Kasumi-1 (cell line): ENCODE data around the gene DISP3.

Source experiments
- DNase-seq, 2 experiments: peaks; one replicate each; lab custom pipeline; 2025; lab: John Stamatoyannopoulos, UW

Gene DISP3

DNA sequence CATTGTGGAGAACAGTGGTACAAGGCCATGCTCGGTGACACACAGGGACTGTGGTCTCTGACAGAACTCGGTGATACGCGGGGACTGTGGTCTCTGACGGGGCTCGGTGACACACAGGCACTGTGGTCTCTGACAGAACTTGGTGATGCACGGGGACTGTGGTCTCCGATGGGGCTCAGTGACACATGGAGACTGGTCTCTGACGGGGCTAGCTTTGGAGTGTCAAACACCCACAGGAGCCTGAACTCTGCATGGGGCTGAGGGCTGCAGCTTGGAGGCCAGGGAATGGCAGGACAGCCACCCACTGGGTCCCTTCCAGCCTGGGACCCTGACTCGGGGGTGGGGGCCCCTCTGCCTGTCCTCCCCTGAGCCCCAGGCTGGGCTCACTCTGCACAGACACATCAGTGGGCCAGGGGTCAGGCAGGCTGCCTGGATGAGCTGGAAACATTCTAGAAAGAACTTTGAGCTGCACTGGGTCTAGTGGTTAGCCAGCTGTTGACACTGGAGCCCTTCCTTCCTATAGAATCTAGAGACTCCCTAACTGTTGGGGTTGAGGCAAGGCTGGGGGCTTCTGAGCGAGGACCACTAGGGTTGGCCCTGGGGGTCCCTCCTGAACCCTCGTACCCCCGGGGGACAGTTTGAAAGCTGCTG lies 49.8 kb downstream of the DISP3 start:
- DNase-seq = no peak

DNA sequence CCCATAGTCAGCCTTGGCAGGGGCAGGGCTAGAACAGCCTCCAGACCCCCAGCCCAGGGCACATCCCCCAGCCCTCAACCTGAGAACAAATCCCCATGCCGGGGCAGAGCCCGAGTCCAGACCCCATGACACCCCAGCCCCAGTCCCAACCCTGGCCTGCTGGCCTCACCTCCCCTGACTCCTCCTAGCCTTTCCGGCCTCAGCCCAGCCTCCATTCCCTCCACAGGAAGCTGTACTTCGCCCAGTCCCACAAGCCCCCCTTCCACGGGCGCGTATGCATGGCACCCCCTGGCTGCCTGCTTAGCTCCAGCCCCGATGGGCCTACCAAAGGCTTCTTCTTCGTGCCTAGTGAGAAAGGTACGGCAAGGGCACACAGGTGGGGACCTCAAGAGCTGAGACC lies 50.4 kb downstream of the DISP3 start:
- no peak for DNase-seq

DNA sequence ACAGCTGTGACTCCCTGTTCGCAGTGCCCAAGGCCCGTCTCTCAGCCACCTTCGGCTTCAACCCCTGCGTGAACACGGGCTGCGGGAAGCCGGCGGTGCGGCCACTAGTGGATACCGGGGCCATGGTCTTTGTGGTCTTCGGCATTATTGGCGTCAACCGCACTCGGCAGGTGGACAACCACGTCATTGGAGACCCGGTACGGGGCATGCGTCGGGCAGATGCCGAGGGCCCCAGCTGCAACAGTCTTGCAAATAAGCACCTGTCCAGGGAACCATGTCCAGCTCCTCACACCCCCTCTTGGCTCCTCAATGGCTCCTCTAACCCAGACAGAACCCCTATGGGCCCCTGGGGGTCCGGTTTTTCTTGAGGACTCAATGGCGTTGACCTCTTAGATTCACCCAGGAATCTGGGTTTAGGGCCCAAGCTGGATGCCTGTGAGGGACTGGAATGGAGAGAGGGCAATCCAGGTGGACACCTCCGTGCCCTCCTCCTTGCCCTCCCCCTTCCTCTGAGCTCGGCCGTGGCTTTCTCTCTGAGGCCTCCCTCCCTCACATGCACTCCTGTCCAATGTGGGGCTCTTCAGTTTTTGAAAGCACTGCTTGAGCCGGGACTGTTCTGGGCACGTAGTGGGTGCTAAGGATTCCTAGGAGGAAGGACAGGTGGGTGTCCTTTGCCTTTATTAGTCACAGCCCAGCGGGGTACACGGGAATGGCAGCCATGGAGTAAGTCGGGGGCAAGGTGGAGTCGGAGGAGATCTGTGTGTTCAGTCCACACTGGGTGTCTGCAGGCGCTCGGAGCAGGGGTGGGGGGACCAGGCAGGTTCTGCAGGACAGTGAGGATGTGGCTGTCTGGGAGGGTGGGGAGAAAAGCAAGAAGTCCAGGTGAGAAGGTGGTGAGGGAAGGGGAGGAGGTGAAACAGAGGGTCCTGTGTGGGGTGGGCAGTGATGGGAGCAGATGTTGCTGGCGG lies 51.1 kb downstream of the DISP3 start:
- no peak for DNase-seq

DNA sequence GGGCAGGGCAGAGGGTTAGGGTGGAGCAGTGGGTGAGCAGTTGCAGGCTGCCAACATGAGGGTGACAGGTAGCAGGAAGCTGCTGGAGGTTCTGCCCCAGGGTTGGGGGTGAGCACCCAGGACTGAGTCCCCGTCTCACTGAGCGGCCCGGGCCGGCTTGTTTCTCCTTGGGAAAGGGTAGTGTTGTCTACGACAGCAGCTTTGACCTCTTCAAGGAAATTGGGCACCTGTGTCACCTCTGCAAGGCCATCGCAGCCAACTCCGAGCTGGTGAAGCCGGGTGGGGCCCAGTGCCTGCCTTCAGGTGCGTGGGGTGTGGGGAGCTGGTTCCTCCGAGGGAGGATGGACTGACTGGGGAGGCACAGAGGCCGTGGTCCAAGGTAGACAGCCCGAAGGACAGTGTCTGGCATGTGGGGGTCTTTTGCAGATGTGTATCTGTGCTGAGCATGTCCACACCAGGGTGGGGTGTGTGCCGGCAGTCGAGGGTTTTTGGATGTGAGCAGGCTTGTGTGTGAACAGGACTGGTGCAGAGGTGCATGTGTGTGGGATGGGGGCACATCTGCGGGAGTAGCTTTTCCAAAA lies 51.9 kb downstream of the DISP3 start:
- DNase-seq = no peak

DNA sequence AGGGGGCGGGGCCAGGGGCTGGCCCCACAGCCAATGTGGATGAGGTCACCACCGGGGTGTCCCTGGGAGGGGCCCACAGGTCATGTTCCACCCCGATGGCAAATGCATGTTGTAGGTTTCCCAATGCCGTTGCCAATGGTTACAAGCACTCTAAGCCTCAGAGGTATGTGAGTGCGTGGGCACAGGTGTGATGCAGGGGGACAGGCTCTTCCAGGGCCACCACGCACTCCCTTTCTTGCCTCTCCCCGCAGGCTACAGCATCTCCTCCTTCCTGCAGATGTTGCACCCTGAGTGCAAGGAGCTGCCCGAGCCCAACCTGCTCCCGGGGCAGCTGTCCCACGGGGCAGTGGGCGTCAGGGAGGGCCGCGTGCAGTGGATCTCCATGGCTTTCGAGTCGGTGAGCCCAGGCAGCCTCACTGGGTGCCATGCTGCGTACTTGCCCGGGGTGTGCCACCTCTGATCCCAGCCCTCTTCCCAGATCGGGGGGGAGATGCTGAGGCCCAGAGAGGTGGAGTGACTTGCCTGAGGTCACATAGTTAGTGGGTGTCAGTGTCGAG lies 52.4 kb downstream of the DISP3 start:
- DNase-seq = no peak

DNA sequence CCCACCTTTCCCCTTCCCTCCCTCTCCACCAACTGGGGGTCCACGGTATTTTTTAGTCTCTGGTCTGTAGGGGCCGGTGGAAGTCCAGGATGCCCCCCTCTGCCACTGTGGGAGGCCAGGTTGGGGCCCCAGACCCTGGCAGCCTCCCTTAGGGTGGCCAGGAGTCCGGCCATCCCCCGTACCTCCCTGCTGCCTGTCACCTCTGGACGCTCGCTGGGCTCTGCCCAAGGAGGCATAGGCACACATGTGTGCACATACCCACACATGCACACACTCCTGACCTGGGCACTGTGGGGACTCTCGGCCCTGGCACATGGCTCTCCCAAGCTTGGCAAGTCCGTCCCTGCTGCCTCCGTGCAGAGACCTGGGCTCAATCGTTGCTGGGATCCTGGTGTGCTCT lies 53.0 kb downstream of the DISP3 start:
- DNase-seq = no peak

DNA sequence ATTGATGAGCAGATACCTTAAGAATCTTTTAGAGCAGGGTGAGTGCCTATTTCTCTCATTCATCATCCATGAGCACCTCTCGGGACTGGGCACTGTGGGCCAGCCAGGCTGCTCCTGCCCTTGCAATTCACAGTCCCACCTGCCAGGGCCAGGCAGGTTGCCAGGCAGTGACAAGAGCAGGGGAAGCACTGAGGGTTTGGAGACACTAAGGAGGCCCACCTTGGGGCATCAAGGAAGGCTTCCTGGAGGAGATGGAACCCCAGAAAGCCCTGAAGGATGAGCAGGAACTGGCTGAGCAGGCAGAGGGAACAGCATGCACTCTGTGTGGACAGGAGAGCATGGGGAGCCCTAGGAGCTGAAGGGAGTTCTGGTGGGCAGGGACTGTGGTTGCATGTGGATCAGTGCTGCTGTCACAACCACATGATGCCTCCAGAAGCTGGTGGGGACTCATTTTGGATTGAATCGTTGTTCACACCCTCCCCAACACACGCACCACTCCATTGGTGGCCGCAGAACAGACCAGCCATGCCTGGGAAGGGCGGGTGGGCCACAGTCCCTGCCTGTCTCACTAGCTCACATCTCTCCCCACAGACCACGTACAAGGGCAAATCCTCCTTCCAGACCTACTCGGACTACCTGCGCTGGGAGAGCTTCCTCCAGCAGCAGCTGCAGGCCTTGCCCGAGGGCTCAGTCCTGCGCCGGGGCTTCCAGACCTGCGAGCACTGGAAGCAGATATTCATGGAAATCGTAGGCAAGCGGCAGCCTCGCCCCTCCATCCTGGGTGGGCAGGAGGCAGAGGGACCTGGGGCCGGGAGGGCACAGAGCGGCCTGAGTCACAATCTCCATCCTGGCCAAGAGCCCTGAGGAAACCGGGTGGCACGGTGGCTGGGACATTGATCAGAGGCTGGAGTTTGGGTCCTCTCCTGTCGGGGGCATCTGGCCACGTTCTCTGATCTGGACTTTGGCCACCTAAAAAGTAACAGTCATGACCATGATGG lies 55.1 kb downstream of the DISP3 start:
- no peak for DNase-seq

DNA sequence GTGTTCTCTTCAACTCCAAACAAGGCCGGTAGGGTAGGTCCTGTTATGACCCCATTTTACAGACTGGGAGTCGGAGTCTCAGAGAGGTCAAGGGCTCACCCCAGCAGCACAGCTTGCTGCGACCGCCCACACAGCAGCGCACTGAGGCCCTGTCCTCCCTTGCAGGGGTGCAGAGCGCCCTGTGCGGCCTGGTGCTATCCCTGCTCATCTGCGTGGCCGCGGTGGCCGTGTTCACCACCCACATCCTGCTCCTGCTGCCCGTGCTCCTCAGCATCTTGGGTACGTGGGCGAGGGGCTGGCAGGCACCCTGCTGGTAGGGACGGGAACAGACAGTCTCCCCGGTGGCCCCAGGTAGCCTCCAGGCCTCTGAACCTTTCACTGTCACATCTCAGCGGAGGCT lies 55.9 kb downstream of the DISP3 start:
- no peak for DNase-seq

DNA sequence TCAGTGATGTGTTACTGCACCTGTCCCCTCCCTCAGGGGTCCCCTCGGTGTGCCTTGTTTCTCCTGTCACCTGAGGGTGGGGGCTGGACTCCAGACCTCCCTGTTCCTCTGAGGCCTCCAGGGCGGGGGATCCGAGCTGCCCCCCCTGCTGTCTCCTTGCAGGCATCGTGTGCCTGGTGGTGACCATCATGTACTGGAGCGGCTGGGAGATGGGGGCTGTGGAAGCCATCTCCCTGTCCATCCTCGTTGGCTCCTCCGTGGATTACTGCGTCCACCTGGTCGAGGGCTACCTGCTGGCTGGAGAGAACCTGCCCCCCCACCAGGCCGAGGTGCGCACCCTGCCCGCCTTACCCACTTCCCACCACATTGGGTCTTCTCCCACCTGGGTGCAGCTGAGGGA lies 56.4 kb downstream of the DISP3 start:
- no peak for DNase-seq

DNA sequence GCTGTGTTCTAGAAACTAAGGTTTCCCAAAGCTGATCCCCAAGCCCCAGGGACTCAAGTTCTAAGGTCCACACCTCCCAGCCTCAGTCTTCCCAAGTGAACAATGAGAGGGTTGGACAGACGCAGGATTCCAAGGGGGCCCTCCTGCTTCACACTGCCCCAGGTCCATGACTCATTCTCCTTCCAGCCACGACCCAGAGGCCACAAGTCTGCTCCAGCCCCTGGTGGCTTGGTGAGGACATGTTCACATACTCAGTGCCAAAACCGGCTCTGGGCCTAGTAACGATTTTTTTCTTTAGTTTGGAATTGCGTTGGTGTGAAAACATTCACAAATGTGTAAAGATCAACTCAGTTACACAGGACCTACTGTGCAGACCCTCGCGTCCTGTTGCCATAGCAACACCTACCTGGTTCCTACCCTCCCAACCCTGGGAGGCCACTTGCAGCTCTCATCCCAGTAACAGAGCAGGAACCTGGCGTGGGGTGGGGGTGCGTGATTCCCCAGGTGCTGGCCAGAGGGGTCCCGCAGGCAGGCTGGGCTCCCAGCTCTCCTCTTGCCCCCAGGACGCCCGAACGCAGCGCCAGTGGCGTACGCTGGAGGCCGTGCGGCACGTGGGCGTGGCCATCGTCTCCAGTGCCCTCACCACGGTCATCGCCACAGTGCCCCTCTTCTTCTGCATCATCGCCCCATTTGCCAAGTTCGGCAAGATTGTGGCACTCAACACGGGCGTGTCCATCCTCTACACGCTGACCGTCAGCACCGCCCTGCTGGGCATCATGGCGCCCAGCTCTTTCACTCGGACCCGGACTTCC lies 57.0 kb downstream of the DISP3 start:
- DNase-seq = no peak

DNA sequence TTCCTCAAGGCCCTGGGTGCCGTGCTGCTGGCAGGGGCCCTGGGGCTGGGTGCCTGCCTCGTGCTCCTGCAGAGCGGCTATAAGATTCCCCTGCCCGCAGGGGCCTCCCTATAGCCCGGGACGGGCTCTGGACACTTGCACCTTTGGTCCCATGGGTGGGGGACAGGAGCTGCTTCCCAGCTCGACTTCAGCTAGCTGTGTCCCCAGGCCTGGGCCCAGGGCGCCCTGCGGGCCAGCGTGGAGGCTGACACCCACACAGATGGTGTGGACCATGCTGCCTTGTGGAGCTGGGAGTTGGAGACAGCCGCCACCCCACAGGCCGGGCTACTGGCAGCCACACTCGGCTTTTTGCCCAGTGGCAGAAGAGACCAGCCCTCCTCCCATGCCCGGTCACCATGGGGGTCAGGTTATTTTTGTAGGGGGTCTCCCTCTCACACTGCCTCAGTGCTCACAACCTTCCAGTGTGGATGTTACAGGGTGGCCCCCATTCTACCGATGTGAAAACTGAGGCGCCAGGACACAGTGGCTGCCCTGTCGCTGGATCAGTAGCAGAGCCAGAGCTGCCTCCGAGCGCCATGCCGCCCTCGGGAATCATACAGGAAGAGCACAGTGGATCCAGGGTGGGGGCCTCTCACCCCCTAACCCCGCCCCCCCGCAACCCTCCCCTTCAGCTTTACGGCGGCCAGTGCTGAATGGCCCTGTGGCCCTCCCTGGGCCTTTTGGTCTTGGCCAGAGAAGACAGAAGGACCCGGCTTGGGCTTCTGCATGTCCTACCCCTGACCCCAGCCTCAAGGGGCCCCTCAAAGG lies 57.8 kb downstream of the DISP3 start:
- DNase-seq = no peak

DNA sequence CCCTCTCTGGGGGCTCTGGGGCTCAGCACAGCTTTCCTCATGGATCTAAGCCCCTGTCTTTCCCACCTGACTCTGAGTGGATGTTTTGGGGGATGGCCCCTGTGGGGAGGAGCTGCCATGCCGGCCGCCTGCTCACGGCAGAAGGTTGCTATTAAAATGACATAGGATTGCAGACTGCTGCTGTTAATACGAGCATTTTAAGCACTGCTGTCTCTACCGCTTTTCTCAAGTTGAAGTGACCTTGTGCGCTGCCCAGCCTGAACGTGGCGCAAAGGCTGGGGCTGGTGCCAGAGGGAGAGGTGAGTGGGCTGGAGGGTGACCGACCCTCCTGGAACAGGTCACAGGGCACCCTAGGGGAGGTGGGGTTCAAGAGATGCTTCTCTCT lies 58.4 kb downstream of the DISP3 start:
- no peak for DNase-seq

DNA sequence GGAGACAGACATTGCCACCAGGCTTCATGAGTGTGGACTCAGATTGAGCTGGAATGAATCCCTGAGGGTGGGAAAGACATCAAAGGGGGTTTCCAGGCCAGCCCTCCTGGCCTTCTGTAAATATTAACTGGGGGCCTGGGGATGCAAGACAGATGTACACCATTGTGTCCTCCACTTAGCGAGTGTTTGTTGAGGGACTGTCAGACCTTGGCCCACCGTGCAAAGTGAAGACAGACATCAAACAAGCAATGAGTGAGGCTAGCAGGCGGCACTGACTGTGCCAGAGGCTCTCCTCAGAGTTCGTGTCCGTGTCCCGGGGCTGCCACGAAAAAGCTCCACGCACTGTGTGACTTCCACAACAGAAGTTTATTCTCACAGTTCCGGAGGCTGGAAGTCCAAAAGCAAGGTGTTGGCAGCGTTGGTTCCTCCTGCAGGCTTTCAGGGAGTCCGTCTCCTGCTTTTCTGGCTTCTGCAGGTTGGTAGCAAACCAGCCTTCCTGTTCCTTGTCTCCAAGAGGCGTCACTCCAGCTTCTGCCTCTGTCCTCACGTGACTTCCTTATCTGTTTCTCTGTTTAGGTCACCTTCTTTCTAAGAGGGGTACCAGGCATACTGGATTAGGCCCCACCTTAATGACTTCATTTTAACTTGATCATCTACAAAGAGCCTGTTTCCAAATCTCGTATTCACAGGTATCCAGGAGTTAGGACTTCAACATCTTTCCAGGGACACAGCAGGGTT lies 59.1 kb downstream of the DISP3 start:
- no peak for DNase-seq

DNA sequence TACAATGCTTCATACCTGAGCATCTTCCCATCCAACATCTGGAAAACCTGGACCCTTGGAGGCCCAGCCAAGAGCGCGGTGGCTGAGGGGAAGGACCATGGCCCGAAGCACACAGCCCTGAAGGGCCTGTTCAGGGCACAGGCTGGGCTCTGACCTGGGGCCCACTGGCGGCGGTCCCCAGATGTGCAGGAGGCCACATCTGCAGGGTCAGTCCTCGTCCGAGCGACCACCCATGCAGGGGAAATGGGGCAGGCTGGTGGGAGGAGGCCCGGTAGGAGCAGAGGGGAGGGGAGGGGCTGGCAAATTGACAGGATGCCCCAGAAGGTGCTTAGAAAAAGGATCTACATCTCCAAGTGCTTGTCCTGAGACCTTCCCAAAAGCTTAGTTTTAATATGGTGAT lies 59.9 kb downstream of the DISP3 start:
- DNase-seq = no peak

DNA sequence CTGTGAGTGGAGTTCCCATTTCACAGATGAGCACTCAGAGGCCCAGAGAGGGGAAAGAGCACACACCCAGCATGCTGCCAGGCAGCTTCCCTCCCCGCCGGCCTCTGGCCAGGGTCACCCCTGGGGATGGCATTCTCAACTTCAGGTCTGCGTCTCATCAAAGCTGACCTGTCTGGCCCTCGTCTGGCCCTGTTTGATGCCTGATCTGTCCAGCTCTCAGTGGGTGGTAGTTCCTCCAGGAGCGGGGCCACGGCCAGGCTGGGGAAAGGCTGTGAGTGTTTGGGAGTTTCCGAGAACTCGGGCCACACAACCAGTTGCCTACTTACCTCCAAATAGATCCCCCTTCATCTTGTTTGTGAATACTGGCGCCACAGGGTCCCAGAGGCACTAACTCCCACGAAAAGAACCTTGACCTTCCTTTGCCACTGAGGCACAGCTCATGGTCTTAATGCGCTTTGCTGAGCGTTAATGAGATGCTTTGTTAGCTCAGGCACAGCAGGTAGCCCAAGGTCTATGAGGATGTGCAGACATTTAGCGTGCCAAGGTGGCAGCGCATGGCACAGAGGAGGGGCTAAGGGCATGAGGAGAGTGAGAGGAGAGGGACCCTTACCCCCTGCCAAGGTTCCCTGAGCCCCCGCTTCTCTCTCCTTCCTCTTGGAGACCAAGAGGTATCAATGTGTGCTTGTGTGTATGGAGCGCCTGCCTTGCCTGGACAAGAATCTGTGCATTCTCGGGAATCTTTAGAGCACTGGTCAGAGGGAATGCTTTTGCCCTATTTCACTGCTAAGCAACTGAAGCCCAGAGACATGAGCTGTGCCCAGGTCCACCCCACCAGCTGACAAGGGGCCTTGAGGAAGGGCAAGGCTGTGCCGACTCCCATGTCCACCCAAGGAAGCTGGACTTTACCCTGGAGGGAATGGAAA lies 61.2 kb downstream of the DISP3 start:
- DNase-seq = no peak

DNA sequence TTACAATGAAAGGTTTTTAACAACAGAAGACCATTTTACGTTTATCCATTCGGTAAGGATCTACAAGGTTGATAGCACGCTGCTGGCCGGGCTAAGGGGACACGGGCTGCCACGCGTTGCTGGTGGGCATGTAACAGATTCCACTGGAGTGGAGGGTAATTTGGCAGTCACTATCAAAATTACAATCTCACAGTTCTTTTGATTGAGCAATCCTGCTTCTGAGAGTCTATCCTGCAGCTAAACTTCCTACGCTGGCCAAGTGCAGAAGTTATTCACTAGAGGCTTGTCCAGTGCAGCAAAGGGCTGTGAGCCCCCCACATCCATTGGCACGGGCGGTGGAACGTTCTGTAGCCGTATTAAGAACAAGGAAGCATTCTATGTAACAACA lies 61.8 kb downstream of the DISP3 start:
- DNase-seq = no peak

DNA sequence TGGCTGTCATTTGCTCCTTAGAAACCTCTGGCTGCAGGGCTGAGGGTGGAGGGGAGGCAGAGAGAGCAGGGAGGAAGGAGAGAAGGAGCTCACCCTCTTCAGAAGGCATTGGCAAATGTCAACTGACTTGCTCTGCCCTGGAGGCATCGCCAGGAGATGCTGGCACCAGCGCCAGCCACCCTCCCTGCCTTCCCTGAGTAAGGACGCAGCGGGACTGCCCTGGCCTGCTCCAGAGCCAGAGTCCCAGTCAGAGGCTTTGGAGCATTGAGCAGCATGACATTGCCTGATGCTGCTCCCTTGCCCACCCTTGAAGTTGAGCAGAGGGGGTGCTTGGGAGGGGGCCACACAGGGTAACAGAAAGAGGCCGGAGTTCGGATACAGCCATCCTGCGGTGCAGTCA lies 62.3 kb downstream of the DISP3 start:
- DNase-seq = no peak

DNA sequence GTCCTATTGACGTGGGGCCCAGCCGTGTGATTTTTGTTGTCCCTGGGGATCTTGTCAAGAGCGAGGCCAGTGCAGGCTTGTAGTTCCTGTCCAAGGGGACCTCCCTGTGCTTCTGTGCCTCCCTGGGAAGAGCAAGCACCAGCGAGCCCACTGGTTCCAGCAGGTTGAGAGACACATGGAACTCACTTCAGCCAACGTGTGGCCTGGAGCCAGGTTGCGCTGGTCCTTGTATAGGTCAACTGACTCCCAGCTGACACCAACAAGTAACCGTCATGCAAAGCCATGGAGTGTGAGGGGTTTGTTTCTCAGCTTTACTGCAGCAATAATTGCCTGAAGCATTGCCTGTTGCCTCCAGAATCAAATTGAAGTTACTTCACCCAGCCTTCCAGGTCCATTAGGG lies 63.0 kb downstream of the DISP3 start:
- no peak for DNase-seq
